ENCODE data around the gene LDLRAD2. TPM values are rescaled to one million over a fixed set of nuclear protein-coding genes. Genes with fewer than 3 reads are reported as not detected.

LDLRAD2 gene
- total RNA-seq, 1 experiment from 2014 or later, result not detected

- CTCF ChIA-PET, result no interaction called here
- Histone ChIP-seq H3K4me3 (replicated peaks in 1 of 2; ENCODE audit: low read depth in 1 of 2, low read length in 2 of 2) (no peak overlapping the region), H3K36me3 (ENCODE audit: control insufficient read depth in 1 of 2, insufficient read depth in 2 of 2, low read length in 2 of 2) (no peaks in the 10 kb centered on the region), H4K20me1 (ENCODE audit: insufficient read depth) (no peaks in the 10 kb centered on the region), H3K4me1 (ENCODE audit: control insufficient read depth in 1 of 2, insufficient read depth in 2 of 2, low read length in 2 of 2) (peaks cover 22 to 24% of the 10 kb centered on the region in 2 experiments), H3K9me3 (ENCODE audit: control insufficient read depth in 1 of 2, insufficient read depth in 1 of 2, low read depth in 1 of 2, low read length in 2 of 2) (no peaks in the 10 kb centered on the region), H2AFZ (ENCODE audit: low read depth, low read length, poor library complexity, severe bottlenecking) (no peak overlapping the region), H3K9me2 (ENCODE audit: insufficient read depth) (no peaks in the 10 kb centered on the region), H3K9ac (ENCODE audit: low read length) (no peak overlapping the region), H3K79me2 (ENCODE audit: insufficient read depth, low read length) (peaks cover 94% of the 10 kb centered on the region), H3K27ac (ENCODE audit: low read depth, low read length) (peak overlapping the region; percentile 41), H3K4me2 (ENCODE audit: low read length) (peak overlapping the region; percentile 47), H3K27me3 (ENCODE audit: insufficient read depth, low read length) (no peaks in the 10 kb centered on the region)
- RAD21 ChIA-PET (ENCODE audit: low non-redundant PET in 1 of 2, low total read pairs in 2 of 2, uncharacterized antibody in 2 of 2, unreplicated experiment in 2 of 2), result no interaction called here
- intact Hi-C loops (cut with micrococcal nuclease), result no loop called here
- peak; percentile 70 for ATAC-seq
- TF ChIP-seq ELF1 (IDR thresholded peaks at IDR 0.05; ENCODE audit: borderline replicate concordance, low read depth) (no peak), ZFX (IDR thresholded peaks at IDR 0.05) (no peak), SIN3A (IDR thresholded peaks at IDR 0.05; ENCODE audit: low read depth) (no peak), TCF7L2 (IDR thresholded peaks at IDR 0.05; ENCODE audit: borderline replicate concordance, extremely low read depth, insufficient read depth, insufficient read length) (no peak), POLR2A (IDR thresholded peaks at IDR 0.05; ENCODE audit: borderline replicate concordance, extremely low read depth, insufficient read depth, insufficient read length) (no peak), ATF3 (IDR thresholded peaks at IDR 0.05) (no peak), SP1 (IDR thresholded peaks at IDR 0.05; ENCODE audit: low read depth) (no peak), CEBPB (IDR thresholded peaks at IDR 0.05; ENCODE audit: low read depth) (no peak), CBX3 (IDR thresholded peaks at IDR 0.05; ENCODE audit: low read depth) (no peak), YY1 (IDR thresholded peaks at IDR 0.05; ENCODE audit: extremely low read depth, insufficient replicate concordance, low read depth, low read length) (no peak), ZNF274 (IDR thresholded peaks at IDR 0.05; ENCODE audit: low read depth, low read length) (no peak), FOSL1 (IDR thresholded peaks at IDR 0.05; ENCODE audit: low read depth) (no peak), EZH2 (IDR thresholded peaks at IDR 0.05) (no peak)
- TF ChIP-seq, protein P1, sequence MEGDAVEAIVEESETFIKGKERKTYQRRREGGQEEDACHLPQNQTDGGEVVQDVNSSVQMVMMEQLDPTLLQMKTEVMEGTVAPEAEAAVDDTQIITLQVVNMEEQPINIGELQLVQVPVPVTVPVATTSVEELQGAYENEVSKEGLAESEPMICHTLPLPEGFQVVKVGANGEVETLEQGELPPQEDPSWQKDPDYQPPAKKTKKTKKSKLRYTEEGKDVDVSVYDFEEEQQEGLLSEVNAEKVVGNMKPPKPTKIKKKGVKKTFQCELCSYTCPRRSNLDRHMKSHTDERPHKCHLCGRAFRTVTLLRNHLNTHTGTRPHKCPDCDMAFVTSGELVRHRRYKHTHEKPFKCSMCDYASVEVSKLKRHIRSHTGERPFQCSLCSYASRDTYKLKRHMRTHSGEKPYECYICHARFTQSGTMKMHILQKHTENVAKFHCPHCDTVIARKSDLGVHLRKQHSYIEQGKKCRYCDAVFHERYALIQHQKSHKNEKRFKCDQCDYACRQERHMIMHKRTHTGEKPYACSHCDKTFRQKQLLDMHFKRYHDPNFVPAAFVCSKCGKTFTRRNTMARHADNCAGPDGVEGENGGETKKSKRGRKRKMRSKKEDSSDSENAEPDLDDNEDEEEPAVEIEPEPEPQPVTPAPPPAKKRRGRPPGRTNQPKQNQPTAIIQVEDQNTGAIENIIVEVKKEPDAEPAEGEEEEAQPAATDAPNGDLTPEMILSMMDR (IDR thresholded peaks at IDR 0.05 in 2 of 3, conservative IDR thresholded peaks at IDR 0.05 in 1 of 3; ENCODE audit: borderline replicate concordance in 1 of 3, insufficient read depth in 1 of 3, low read depth in 2 of 3, low read length in 2 of 3), result no peak
- TF ChIP-seq, protein P2, sequence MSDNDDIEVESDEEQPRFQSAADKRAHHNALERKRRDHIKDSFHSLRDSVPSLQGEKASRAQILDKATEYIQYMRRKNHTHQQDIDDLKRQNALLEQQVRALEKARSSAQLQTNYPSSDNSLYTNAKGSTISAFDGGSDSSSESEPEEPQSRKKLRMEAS (IDR thresholded peaks at IDR 0.05), result no peak
- DNase-seq (ENCODE audit: low read depth, low spot score), result no peak
- POLR2A ChIA-PET, result interaction anchor here (0.7 kb wide), 1 partner anchor 259 kb away, joined by 3 read pairs; no protein-coding TSS in a partner anchor
- no TSS peak for BruUV-seq (replicated peaks)
Measured at GRCh38 chr1:21764615-21765423, 47.2 kb upstream of the LDLRAD2 start.

Data from HCT116 (cell line).